ENCODE measurements around the gene B3GNT3.
"Not testable (repeated sequence)": the region's sequence is repeated elsewhere in the genome, so short reads cannot be mapped to it uniquely, and the experiment has no call there.

GRCh38 chr19:17798599-17798998 is 3.7 kb downstream of the B3GNT3 start:
- not testable (repeated sequence) for TF ChIP-seq EZH2phosphoT487 (IDR thresholded peaks at IDR 0.05; ENCODE audit: insufficient read depth, low read depth); EZH2 (IDR thresholded peaks at IDR 0.05; ENCODE audit: insufficient read depth, poor library complexity, severe bottlenecking)
